ENCODE results near the gene AQR.
"Not testable (repeated sequence)": the region's sequence is repeated elsewhere in the genome, so short reads cannot be mapped to it uniquely, and the experiment has no call there.

AQR gene

DNA sequence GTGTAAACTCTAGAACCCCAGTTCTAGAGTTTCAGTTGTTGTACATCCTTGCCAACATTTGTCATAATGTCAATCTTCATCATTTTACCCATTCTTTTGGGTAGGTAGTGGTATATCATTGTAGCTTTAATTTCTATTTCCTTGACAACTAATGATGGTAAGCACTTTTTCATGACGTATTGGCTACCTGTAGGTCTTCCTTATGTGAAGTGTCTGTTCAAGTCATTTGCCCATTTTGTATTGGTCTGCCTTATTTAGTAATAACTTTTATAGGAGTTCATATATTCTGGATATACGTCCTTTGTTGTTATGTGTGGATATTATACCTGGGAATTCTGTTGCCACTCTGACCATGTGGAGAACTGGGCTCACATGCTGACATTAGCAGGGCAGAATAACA is 100.4 kb downstream of the AQR start:
- DNase-seq = no peak

GRCh38 chr15:34865531-34865930 is 104.0 kb downstream of the AQR start:
- DNase-seq = no peak

- no peak for DNase-seq
These were observed 108.3 kb downstream of the AQR start for GRCh38 chr15:34861214-34861613.

DNA sequence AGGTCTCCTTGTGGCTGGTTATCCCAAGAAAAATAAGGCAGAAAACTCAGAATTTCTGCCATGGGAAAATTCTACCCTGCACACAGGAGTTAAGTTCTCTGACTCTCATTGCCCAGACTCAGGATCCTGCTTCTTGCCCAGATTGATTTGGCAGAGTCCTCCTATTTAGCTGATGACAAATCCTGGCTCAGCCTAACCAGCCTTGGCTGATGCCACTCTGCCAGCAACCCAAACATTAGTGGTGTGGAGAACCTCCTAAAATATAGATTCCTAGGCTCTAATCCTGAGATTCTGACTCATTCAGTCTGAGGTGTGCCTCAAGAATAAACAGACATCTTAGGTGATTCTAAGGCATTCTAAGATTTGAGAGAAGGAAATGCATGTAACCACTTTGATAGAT is 113.6 kb downstream of the AQR start:
- peak; percentile 34 for DNase-seq

DNA sequence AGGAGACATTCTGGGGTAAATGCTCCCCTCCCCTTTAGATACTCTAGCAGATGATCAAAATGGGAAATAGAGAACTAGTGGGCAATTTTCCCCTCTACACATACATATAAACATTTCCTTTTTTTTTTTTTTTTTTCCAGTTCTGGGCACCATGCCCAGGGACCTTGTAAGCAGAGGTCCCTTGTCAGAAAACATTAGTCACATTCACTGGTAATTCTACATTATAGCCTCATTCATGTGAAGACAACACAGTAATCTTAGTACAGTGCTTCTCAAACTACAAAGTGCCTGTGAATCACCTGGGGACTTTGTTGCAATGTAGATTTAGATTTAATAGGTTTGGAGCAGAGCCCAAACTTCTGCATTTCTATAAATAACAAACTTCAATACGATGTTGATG is 114.1 kb downstream of the AQR start:
- DNase-seq = peak; percentile 71

DNA sequence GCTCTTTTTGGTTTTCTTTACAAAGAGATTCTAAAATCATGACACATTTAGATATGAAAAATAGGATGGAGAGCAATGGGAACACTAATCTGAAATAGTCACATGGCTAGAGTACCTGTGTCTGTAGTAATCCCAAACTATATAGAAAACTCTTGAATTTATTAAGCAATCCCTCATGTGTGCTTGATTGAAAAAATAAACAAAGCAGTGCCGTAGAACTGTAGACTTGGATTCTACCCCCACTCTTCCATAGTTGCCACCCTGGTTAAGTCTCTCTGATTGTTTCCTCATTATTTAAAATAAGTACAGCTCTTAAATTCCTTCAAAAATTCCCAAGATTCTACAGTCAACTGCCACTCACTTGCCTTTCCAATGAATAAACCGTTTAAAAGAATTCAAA is 115.3 kb downstream of the AQR start:
- no peak for DNase-seq

- no peak for DNase-seq
These were observed 116.4 kb downstream of the AQR start for GRCh38 chr15:34853001-34853758.

DNA sequence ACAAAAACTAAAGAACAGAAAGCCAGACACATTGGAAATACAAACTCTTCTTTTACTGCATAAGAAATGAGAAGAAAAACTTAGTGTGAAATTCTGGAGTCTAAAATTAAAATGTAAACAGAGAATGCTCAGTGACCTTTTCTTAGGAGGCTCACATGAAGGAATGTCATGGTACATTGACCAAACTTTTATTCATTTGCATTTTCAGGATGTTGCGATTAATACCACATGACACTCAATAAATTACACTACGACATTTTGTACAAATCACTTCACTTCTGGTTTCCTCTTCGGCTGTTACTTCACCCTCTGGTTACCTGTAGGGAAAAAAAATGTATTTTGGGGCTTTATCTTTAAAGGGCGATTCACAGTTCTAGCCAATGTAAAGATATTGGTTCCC is 117.8 kb downstream of the AQR start:
- no peak for DNase-seq

DNA sequence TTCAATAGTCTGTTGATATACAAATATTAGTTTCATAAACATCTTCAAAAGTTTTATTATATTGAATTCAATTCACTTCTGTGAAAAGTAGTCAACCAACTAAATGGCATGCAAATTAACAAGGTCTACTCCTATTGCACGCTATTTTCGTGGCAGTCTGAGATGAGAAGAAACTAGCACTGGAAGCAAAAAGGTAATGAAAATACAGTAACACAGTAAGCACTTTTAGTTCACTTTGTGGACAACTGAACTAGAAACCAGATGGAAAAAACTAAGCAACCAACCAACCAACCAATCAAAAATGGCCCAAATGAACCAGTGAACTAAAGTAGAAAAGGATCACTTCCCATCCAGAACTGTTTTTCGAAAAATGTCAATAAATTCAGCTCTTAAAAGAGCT is 118.5 kb downstream of the AQR start:
- no peak for DNase-seq

DNA sequence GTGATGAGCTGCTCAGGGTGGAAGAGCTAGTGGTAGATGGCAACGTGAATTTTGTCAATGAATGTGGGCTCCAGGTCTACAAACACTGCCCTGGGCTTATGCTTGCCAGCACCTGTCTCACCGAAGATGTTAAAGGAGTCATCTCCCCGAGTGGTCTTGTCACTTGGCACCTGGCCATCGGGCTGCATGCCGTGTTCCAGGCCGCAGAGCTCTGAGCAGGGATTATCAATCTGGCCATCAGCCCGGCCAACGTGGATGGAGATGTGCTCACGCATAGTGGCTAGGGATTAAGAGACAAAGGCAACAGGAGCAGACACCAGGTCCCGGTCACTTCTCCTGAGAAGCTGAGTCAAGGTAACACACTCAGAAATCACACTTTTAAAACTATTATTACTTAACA is 119.4 kb downstream of the AQR start:
- no peak for DNase-seq

DNA sequence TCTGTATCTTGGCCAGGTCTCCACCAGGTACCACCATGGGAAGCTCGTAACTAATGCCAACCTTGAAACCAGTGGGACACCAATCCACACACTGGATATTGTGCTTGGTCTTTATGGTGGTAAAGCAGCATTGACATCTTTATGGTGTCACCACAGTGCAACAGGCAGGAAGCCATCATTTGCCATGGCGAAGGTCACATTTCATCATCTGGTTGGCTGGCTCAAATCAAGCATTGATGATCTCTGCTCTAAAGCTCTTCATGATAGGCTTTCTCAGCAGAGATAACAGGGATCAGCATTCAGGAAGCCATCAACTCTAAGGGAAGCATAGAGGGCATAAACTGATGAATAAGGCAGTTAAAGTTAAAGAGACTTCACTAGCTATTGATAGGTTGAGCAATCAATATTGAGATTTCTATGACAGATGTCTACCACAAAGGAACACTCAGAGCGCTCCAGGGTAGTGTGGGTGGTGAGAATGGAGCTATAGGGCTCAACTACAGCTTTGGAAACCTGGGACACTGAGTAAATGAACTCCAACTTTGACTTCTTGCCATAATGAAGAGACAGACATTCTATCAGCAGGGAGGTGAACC is 120.1 kb downstream of the AQR start:
- DNase-seq = no peak

- no peak for DNase-seq
These were observed 121.9 kb downstream of the AQR start for GRCh38 chr15:34847598-34847997.

- DNase-seq = peak; percentile 22
These were observed 128.2 kb downstream of the AQR start for GRCh38 chr15:34841262-34841725.

DNA sequence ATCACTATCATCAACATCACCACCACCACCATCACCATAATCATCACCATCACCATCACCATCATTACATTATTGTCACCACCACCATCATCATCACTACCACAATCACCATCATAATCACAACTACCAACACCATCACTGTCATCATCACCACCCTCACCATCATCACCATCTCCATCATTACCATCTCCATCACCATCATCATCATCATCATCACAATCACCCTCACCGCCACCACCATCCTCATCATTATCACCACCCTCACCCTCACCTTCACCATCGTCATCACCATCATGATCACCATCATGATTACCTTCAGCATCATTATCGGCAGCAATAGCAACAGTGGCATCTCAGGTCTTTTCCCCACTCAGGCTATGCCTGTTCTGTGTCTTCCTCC is 131.3 kb downstream of the AQR start:
- no peak for DNase-seq

- peak; percentile 85 for DNase-seq
These were observed 132.1 kb downstream of the AQR start for GRCh38 chr15:34837246-34838016.

DNA sequence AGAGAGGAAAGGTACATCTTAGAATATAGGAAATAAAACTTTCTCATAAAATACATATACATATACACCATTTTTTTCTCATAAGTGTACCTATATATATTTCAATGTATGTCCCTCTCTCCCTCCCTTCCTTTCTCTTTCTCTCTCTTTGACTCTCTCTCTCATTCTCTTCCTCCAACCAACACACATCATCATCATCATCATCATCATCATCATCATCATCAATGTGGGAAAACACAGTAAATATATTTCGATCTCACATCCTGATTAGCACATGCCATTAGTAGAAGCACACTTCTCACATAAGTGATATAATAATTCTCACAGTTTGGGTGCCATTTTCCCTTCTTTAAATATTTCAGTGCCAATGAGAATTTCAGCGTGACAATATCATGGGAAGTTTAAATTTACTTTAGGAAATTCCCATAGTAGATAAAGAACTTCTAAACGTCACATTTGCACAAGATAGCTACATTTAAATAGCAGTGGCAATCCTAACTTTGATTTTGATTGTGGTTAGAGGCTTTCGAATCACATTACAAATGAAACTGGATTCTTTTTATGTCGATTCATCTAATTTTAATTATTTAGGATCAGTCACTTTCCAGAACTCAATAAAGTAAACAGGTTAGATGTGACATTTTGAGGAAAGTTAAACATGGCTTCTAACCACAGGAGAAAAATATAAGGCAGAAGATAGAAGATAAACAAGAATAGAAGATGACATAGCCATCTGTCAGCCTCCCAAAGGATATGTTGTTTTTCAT is 141.2 kb downstream of the AQR start:
- DNase-seq = no peak

- DNase-seq = no peak
These were observed 147.7 kb downstream of the AQR start for GRCh38 chr15:34821831-34822230.

GRCh38 chr15:34820110-34820509 is 149.4 kb downstream of the AQR start:
- no peak for DNase-seq

DNA sequence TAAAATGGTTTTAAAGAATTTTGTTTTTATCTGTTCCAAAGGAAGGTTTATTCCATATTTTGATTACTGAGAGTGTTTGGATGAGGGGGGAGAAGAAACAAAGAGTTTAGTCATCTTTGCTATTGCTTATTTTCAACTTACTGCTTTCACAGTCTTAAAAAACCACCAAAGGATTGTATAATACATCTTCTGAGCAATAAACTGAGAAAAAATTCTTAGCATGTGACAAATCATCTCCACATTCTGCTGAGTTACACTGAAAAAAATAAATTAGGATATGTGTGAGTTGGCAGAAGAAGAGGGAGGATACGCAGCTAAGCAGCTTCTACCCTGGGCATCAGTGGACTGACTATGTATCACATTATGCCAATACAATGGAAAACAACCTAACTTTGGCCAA is 151.0 kb downstream of the AQR start:
- DNase-seq = peak; percentile 55

GRCh38 chr15:34815836-34816235 is 153.7 kb downstream of the AQR start:
- peak; percentile 36 for DNase-seq

DNA sequence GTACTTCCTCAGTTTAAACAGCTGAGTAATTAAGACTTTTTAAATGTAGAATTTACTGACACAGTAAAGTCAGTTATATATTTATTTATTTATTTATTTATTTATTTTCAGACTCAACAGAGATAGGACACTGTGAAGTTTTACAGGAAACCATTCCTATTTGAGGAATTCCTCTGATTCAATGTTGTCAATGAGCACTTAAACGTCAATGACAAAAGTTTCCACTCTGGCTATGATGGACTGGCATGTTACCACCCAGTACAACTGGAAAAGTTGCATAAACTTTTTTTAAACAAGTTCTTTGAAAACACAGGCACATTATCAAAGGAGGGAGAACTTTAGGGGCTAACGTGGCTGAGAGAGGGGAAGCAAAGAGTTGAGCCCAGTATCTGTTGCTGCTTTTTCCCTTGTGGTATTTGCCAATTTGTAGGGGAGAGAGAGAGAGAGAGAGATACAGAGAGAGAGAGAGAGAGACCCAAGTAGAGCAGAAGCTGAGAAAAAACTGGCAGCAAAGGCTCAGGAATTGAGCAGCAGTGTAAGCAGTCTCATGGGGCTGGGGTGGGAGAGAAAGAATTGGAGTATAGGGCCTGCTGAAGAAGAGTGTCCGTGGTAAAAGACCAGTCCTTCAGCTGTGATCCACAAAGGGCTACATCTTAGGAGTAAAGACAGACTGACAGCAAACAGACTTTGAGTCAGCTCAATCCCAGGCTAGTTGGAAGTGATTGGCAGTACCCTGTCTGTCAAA is 155.9 kb downstream of the AQR start:
- no peak for DNase-seq

DNA sequence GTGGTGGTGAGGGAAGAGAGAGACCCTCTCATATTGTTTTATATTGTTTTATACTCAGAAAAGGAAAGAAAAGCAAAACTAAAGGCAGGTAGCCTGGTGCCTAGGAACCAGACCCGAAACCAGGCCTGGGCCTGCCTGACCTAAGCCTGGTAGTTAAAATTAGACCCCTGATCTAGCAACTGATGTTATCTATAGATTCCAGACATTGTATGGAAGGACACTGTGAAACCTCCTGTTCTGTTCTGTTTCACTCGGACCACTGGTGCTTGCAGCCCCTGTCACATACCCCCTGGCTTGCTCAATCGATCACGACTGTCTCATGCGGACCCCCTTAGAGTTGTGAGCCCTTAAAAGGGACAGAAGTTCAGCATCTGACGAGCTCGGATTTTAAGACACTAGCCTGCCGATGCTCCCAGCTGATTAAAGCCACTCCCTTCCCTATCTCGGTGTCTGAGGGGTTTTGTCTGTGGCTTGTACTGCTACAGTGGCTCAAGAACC is 156.6 kb downstream of the AQR start:
- not testable (repeated sequence) for DNase-seq

Data from EL (cell line).